IMR-90 (cell line): ENCODE results near the gene PDCD10. TPM values are rescaled to one million over a fixed set of nuclear protein-coding genes. Genes with fewer than 3 reads are reported as not detected.

Source experiments
- ATAC-seq: fragments of 200-7000 bp; cut with Tn5 transposase; 2 replicates; pipeline ENCODE4 v1.9.1; 2020; ENCODE audit warnings: low read depth, mild to moderate bottlenecking, moderate library complexity
- BruUV-seq: library from RNA; stranded (reverse); fragments of 400-500 nt; replicated peaks from 2 replicates; lab custom pipeline; 2021; lab: Mats Ljungman, UMichigan
- CTCF ChIA-PET: fragments of 300-600 bp; formaldehyde crosslinking; extraction: SDS; loops from one replicate; lab custom pipeline; 2021; ENCODE audit warnings: antibody characterized with exemption; lab: Yijun Ruan, JAX
- POLR2A ChIA-PET: fragments of 300-600 bp; sonication (Branson Sonifier 250); formaldehyde crosslinking; loops from one replicate; lab custom pipeline; 2022; ENCODE audit warnings: antibody characterized with exemption; ENCODE audit not compliant: unreplicated experiment; lab: Charles Lee
- DNase-seq: peaks from one replicate; pipeline ENCODE4 v3.0.0; 2013
- H2AFZ ChIP-seq: replicated peaks from 2 replicates; pipeline ENCODE3; 2013; ENCODE audit warnings: low read length, mild to moderate bottlenecking; ENCODE audit not compliant: poor library complexity
- H2AK5ac ChIP-seq: 2 replicates; pipeline ENCODE4 v1.6.1; 2013; ENCODE audit warnings: low read depth, low read length, inconsistent platforms
- H2AK9ac ChIP-seq: replicated peaks from 2 replicates; pipeline ENCODE3; 2013; ENCODE audit warnings: mild to moderate bottlenecking, low read depth, low read length, moderate library complexity; ENCODE audit not compliant: poor library complexity
- H2BK120ac ChIP-seq: 2 replicates; pipeline ENCODE4 v1.6.1; 2013; ENCODE audit warnings: low read depth, low read length, inconsistent platforms
- H2BK15ac ChIP-seq: 3 replicates; pipeline ENCODE4 v1.6.1; 2013; ENCODE audit warnings: low read depth, low read length, inconsistent platforms
- H2BK20ac ChIP-seq: 2 replicates; pipeline ENCODE4 v1.6.1; 2013; ENCODE audit warnings: low read depth, mild to moderate bottlenecking, inconsistent platforms, low read length, moderate library complexity
- H2BK5ac ChIP-seq: 2 replicates; pipeline ENCODE4 v1.6.1; 2013; ENCODE audit warnings: mild to moderate bottlenecking, low read depth, low read length, inconsistent platforms; ENCODE audit not compliant: poor library complexity, severe bottlenecking
- H3K14ac ChIP-seq: replicated peaks from 2 replicates; pipeline ENCODE4 v1.6.1; 2013; ENCODE audit warnings: low read depth, low read length, inconsistent platforms
- H3K18ac ChIP-seq: 2 replicates; pipeline ENCODE4 v1.6.1; 2013; ENCODE audit warnings: low read depth, low read length, control low read depth
- H3K23ac ChIP-seq: 2 replicates; pipeline ENCODE4 v1.6.1; 2013; ENCODE audit warnings: low read depth, low read length, inconsistent platforms
- H3K27ac ChIP-seq: 2 replicates; pipeline ENCODE4 v1.5.1; 2013; ENCODE audit warnings: mild to moderate bottlenecking, control low read depth, low read length; ENCODE audit not compliant: insufficient read depth
- H3K27me3 ChIP-seq: 2 replicates; pipeline ENCODE4 v1.6.1; 2013; ENCODE audit warnings: low read length; ENCODE audit not compliant: control insufficient read depth, insufficient read depth
- H3K36me3 ChIP-seq: 2 replicates; pipeline ENCODE4 v1.6.1; 2013; ENCODE audit warnings: low read length, mixed read lengths; ENCODE audit not compliant: control insufficient read depth, insufficient read depth
- H3K4ac ChIP-seq: 2 replicates; pipeline ENCODE4 v1.6.1; 2013; ENCODE audit warnings: low read depth, low read length, inconsistent platforms
- H3K4me1 ChIP-seq: 2 replicates; pipeline ENCODE4 v1.6.1; 2013; ENCODE audit warnings: low read length, mixed read lengths; ENCODE audit not compliant: control insufficient read depth, insufficient read depth
- H3K4me2 ChIP-seq: 2 replicates; pipeline ENCODE4 v1.6.1; 2013; ENCODE audit warnings: low read depth, mild to moderate bottlenecking, control low read depth, low read length, moderate library complexity
- H3K4me3 ChIP-seq: 2 replicates; pipeline ENCODE4 v1.5.1; 2013; ENCODE audit warnings: low read depth, mild to moderate bottlenecking, control low read depth, low read length, moderate library complexity; ENCODE audit not compliant: insufficient read depth
- H3K56ac ChIP-seq: 2 replicates; pipeline ENCODE4 v1.6.1; 2013; ENCODE audit warnings: low read length, inconsistent platforms; ENCODE audit not compliant: insufficient read depth; ENCODE audit errors: extremely low read depth
- H3K79me1 ChIP-seq, 2 experiments: 2 replicates each; pipeline ENCODE4 v1.6.1; 2013; ENCODE audit warnings: low read length in 2 of 2, inconsistent platforms in 1 of 2, low read depth in 1 of 2
- H3K9ac ChIP-seq: 2 replicates; pipeline ENCODE4 v1.6.1; 2013; ENCODE audit warnings: low read depth, low read length, control low read depth
- H3K9me1 ChIP-seq: 2 replicates; pipeline ENCODE4 v1.6.1; 2013; ENCODE audit warnings: low read length, inconsistent platforms; ENCODE audit not compliant: insufficient read depth
- H3K9me3 ChIP-seq: 2 replicates; pipeline ENCODE4 v1.6.1; 2013; ENCODE audit warnings: low read length; ENCODE audit not compliant: control insufficient read depth, insufficient read depth
- H4K20me1 ChIP-seq: 2 replicates; pipeline ENCODE4 v1.6.1; 2013; ENCODE audit warnings: low read length, inconsistent platforms; ENCODE audit not compliant: insufficient read depth
- H4K5ac ChIP-seq: 2 replicates; pipeline ENCODE4 v1.6.1; 2013; ENCODE audit warnings: mild to moderate bottlenecking, low read depth, low read length, control low read depth
- H4K8ac ChIP-seq, 2 experiments: 2 replicates each; pipeline ENCODE4 v1.6.1; 2013; ENCODE audit warnings: low read depth in 2 of 2, low read length in 2 of 2, control low read depth in 1 of 2, inconsistent platforms in 1 of 2
- H4K91ac ChIP-seq: 2 replicates; pipeline ENCODE4 v1.6.1; 2013; ENCODE audit warnings: low read depth, low read length, inconsistent platforms; ENCODE audit not compliant: insufficient read depth
- CEBPB ChIP-seq: IDR thresholded peaks from 2 replicates; pipeline ENCODE4 v1.6.1; 2012; ENCODE audit warnings: low read depth, low read length, improper control_type of control experiment
- NFE2L2 ChIP-seq: fragments of 150-350 bp; IDR thresholded peaks from 2 replicates; pipeline ENCODE4 v1.6.1; 2016; ENCODE audit warnings: low read depth, mild to moderate bottlenecking, low read length
- RAD21 ChIP-seq: IDR thresholded peaks from 2 replicates; pipeline ENCODE4 v1.6.1; 2012; ENCODE audit warnings: low read length, improper control_type of control experiment
- RCOR1 ChIP-seq: IDR thresholded peaks from 2 replicates; pipeline ENCODE4 v1.6.1; 2012; ENCODE audit warnings: mild to moderate bottlenecking, low read length, improper control_type of control experiment; ENCODE audit not compliant: insufficient replicate concordance
- USF2 ChIP-seq: fragments of 150-350 bp; IDR thresholded peaks from 2 replicates; pipeline ENCODE4 v1.6.1; 2017; ENCODE audit warnings: mild to moderate bottlenecking, antibody characterized with exemption, low read length, low read depth
- WGBS, 2 experiments: methylation state at CpG; one replicate each; pipeline versions ENCODE4 v1.1.5 to v1.1.7; 2013; ENCODE audit warnings: missing lambda C conversion rate in 2 of 2; ENCODE audit not compliant: insufficient read length in 1 of 2; ENCODE audit errors: extremely low coverage in 2 of 2; 5-methylcytosine and 5-hydroxymethylcytosine counted together
- dilution Hi-C: fragments of 300-500 bp; cut with HindIII; formaldehyde crosslinking; loops from one replicate; pipeline ENCODE4 v1.14.3; 2018; ENCODE audit warnings: low sequenced_read_pairs; ENCODE audit not compliant: unreplicated experiment
- in situ Hi-C: fragments of 300-500 bp; cut with MboI; formaldehyde crosslinking; loops from 3 replicates; pipeline ENCODE4 v1.14.3; 2019; ENCODE audit warnings: low sequenced_read_pairs, inconsistent platforms, mixed read lengths
- intact Hi-C: fragments of 100-400 bp; cut with micrococcal nuclease; formaldehyde crosslinking; loops from 2 replicates; pipeline ENCODE4 v1.10.0; 2022
- polyA plus RNA-seq, 3 experiments: library from polyadenylated mRNA; depleted of rRNA; stranded (reverse); fragments of >200 nt; gene quantifications; 2 replicates each; pipeline ENCODE4 v1.2.3, GENCODE V29; 2012; ENCODE audit warnings: low replicate concordance in 1 of 3
- total RNA-seq: library from RNA; depleted of rRNA; stranded (reverse); fragments of >200 nt; gene quantifications from 2 replicates; pipeline ENCODE4 v1.2.3, GENCODE V29; 2012

Gene PDCD10
- total and polyA plus RNA-seq, 2 of the 4 experiments (the other 2 are of a cell fraction): 36.7 to 47.3 TPM

GRCh38 chr3:167773584-167773983 lies 38.9 kb upstream of the PDCD10 start:
- H3K79me1 ChIP-seq: no peaks in the 10 kb centered on the region
- H3K27ac ChIP-seq: no peak overlapping the region
- H4K91ac ChIP-seq: no peak overlapping the region
- no peak overlapping the region for H3K18ac ChIP-seq
- intact Hi-C loops: no loop called here
- no peaks in the 10 kb centered on the region for H3K4me1 ChIP-seq
- H2AK9ac ChIP-seq: no peak overlapping the region
- no peak overlapping the region for H2AK5ac ChIP-seq
- WGBS, 2 experiments: no CpG with 5 or more reads among the region's 1 CpG
- no peak overlapping the region for H3K14ac ChIP-seq
- CTCF ChIA-PET: no interaction called here
- H2BK15ac ChIP-seq: no peak overlapping the region
- no peak for TF ChIP-seq NFE2L2
- no peak for TF ChIP-seq CEBPB
- no peak for TF ChIP-seq RCOR1
- TF ChIP-seq RAD21: no peak
- no peak for TF ChIP-seq USF2
- peaks cover 2% of the 10 kb centered on the region; the same call in 1 of the 2 replicates for H3K9me3 ChIP-seq
- no peak overlapping the region for H2AFZ ChIP-seq
- H4K8ac ChIP-seq: no peak overlapping the region
- H3K36me3 ChIP-seq: no peaks in the 10 kb centered on the region
- H2BK5ac ChIP-seq: no peak overlapping the region
- BruUV-seq: no TSS peak
- H3K27me3 ChIP-seq: no peaks in the 10 kb centered on the region
- H3K4ac ChIP-seq: no peak overlapping the region
- no peaks in the 10 kb centered on the region for H4K20me1 ChIP-seq
- no peak for DNase-seq
- no peak overlapping the region for H2BK120ac ChIP-seq
- no peak overlapping the region for H3K4me2 ChIP-seq
- H3K9ac ChIP-seq: no peak overlapping the region
- no peak for ATAC-seq
- POLR2A ChIA-PET: interaction anchor here (0.5 kb wide), 1 partner anchor 8 kb away, joined by 3 read pairs; no protein-coding TSS in a partner anchor
- no peak overlapping the region for H3K56ac ChIP-seq
- H3K4me3 ChIP-seq: no peak overlapping the region
- no peak overlapping the region for H4K5ac ChIP-seq
- no peak overlapping the region for H2BK20ac ChIP-seq
- in situ Hi-C loops: no loop called here
- no peak overlapping the region for H3K23ac ChIP-seq
- dilution Hi-C loops: no loop called here
- no peaks in the 10 kb centered on the region for H3K9me1 ChIP-seq
